ENCODE measurements around the gene WWOX.
A peak's percentile ranks its signal among the peaks of the same experiment; 100 is the strongest.

WWOX gene

DNA sequence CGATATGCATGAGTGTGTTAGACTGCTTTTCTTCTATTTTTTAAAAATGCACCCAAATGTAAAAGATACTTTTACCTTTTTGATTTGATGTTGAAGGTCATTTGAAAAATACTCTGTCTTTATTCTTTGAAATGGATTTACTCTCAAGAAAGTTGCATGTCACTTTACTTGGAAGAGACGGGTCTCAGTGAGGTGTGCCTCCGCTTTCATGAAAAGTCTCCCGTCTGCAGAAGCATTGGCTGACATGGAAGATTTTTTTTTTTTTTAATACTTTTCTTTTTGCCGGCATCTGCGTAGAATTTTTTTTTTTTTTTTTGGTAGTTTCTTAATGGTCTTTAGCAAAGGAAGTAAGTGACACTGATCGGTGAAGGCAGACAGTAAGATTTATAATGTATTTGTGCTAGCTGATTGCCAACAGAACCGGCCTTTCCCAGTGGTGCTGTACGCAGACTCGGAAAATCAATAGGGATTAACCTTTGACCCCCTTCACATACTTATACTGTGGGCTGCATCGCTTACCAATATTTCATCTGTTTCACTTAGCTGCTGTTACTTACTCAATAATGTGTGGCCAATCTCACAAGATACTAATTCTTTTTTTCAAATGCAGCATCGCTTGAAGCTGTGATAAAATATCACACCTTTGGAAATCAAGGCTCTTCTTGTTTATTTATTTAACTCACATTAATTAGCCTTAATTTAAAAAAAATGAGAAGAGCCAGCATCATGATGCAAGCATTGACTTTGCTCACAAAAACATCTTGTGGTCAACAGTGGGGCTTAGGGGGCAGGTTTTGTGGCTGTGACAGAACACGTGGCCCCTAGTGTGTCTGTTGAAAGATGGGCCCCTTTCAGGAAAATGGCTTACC, 383.9 kb downstream of the WWOX start:
- no peak for DNase-seq

GRCh38 chr16:78484509-78485058, 385.1 kb downstream of the WWOX start:
- no peak for DNase-seq

DNA sequence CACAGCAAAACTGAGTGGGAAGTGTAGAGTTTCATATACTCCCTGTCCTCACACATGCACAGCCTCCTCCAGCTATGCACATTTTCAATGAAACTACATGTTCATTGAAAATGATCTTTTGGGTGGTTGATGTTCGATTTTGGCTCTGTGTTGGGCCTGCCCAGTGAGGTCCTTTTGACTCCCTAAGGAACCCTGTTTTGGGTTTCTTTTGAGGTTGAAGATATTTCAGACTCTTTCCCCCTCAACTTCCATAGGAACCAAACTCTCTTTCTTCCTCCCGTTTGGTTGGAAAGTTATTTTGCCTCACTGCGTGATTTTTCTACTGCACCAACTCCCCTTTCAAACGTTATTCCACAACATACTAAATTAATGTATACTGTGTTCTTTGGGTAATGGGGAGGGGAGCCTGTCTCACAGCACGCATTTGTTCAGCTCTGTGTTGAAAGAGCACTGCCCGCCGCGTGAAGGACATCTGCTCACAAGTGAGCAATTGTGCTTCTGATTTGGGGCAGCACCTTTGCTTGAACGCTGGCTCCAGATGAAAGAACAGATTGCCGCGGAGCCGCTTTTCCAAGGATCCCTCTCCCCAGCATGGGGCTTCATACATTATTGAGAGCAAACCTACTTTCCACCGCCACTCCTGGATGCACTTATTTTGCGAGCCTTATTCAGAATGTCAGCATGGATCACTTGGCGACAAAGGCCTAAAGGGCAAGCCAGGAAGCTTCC, 385.9 kb downstream of the WWOX start:
- DNase-seq, result no peak

- no peak for DNase-seq
Measured at GRCh38 chr16:78485917-78486257, 386.4 kb downstream of the WWOX start.

DNA sequence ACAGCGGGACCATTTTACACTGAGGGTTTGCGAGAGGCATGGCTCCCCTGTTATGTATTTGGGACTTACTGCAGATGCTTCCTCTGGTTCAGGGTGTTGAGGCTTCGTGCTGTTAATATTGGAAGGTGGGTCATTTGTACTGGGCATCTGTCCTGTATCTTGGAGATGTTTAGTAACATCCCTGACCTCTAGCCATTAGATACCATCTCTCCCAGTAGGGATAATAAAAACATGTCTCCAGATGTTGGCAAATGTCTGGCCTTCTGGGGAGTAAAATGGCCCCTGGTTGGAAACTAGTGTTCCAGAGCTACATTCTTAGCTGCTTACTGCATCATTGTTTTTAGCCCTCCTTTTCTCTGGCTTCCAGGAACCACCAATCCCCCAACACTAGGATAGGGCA, 388.0 kb downstream of the WWOX start:
- DNase-seq, result no peak

- no peak for DNase-seq
Measured at GRCh38 chr16:78489072-78489471, 389.6 kb downstream of the WWOX start.

GRCh38 chr16:78489631-78490030, 390.2 kb downstream of the WWOX start:
- no peak for DNase-seq

DNA sequence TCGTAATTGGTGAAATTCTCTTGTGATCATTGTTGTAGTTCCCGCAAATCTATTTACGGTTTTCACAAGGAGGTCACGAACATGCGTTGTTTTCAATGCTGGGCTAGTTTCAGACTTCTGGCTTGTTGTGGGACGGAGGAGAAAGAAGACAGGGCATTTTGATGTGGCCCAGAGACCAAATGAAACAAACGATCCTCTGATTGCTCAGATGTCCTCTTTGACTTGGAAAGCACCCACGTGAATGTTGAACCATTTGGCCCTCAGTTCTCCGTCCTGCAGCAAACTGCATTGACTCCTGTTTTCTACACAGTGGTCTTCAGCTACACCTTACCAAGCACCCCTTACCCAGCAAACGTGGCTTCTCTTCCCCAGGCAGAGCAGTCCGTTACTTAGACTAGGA, 391.0 kb downstream of the WWOX start:
- no peak for DNase-seq

DNA sequence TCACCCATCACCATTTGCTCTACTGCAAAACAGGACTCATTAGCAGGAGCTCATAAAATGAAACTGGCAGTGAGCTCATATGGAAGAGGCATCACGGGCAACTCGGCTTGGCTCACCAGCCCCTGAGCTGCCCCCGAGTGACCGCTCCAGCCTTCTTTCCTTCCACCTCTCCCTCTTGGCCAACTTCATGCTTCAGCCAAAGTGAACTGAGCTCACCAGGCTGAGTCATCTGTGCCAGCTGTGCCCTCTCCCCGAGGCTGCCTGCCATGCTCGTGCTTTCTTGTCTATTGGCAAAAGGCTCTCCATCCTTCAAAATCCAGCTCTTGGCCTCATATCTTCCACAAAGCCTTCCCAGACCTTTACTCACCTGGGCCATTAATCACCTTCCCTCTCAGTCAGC, 391.4 kb downstream of the WWOX start:
- no peak for DNase-seq

DNA sequence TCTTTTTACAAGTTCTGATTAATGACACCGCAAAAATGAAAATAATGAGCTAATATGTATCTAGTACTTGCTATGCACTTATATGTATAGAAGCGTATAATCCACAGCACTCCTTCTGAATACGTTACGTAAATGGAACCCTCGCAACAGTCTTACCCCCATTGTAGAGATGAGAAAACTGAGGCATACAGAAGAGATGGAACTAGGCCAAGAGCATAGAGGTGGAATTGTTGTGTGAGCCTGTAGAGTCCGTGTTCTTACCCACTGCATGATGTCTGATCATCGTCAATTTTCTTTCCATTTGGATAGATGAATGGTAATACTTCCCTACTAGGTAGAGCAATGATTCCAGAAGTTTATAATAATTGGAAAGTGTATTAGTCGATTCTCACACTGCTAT, 394.1 kb downstream of the WWOX start:
- no peak for DNase-seq

DNA sequence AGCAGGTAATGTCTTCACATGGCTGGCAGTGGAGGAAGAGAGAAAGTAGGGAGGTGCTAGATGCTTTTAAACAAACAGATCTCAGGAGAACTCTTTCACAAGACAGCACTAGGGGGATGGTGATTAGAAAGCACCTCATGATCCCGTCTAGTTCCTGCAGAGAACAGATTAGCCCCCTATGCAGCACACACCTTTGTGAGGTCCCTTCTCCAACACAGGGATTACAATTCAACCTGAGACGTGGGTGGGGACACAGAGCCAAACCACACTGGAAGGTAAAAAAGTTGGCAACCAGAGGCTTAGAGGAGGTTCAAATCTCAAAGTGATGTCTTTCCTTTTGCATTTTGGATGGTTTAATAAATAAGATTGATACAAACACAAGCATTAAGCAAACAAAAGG, 394.7 kb downstream of the WWOX start:
- DNase-seq, result no peak

GRCh38 chr16:78494674-78495073, 395.2 kb downstream of the WWOX start:
- no peak for DNase-seq

- no peak for DNase-seq
Measured at GRCh38 chr16:78496189-78496588, 396.7 kb downstream of the WWOX start.

GRCh38 chr16:78499399-78499798, 399.9 kb downstream of the WWOX start:
- DNase-seq, result no peak

DNA sequence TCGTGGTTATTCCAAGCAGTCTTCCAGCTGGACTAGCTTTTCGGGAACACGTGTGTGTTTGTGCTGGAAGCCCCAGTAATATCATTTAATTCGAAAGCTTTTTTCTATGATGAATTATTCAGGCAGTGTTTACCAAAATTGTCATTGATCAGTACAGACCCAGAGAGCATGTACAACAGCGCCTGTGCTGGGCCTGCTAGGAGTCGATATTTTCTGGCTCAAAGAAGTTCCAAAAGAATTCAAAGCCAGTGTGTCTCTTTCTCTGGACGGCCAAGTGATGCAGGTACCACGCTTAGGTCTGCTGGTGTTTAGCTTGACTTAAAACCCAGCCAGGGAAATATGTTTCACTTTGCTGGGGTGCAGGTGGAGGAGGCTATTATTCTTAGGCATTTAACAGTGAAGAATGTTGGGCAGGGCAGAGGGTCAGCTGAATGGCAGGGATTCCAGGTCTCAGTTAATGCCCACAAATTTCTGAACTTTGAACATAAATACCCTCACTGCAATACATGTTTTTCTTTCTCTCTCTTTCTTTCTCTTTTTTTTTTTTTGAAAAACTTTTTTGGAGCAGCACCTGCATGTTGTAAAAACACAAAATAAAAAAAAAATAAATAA, 401.3 kb downstream of the WWOX start:
- DNase-seq, result no peak

GRCh38 chr16:78501744-78502143, 402.3 kb downstream of the WWOX start:
- no peak for DNase-seq

DNA sequence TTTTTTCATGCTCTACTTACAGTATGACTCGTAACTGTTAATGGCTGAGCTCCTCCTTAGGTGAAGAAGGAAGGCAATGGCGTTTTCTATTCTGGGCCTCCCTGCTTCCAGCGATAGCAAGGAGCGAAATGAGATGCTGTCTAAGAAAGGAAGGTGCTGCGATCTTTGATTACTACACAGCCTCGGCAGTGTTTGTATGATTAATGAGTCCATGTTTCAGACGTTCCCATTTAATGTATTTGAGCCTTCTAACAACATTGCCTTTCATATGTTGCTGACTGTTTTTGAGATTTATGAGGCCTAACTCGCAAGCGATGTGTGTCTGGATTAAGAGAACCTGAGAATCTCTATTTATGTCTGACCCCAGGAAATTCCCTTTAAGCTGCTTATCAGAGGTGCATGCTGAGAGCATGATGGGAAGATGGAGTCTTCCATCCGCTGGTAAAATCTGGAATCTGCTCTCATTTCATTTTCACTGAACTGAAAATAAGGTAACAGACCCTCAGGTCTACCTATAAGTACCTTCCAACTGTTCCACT, 403.4 kb downstream of the WWOX start:
- no peak for DNase-seq

DNA sequence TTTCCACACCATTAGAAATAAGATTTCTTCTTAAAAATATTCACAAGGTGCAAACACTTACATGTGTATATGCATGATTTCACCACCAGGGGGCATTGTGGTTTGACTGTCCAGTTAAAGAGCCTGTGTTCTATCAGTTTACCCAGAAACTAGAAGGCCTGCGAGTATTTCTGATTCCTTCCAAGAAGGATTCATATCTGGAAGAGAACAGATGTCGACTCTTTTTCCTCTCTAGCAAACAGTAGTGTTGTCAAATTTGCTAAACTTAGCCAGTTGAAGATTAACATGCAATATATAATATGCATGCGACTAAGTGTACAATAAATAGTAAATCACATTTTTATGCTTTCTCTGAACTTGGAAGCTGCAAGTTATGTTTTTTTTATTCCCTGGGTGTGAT, 404.1 kb downstream of the WWOX start:
- DNase-seq, result peak; percentile 67

- DNase-seq, result no peak
Measured at GRCh38 chr16:78504401-78504851, 405.0 kb downstream of the WWOX start.

DNA sequence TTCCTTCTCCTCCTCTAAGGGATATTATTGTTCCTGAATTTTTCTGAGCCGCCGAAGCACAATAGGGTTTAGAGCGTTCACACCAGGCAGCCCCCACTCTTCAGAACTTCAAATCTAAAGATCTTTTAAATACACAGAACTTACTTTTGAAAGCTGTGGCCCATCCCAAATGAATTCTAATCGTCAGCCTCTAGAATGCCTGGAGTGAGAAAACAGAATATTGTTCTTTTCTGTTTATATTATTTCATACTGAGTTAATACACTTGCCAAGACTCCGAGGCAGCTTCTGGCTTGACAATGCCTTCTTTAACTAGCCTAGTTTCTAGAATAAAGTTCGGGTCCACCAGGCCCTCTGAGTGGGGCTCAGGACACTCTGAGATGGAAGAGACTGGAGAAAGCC, 405.6 kb downstream of the WWOX start:
- DNase-seq, result no peak

- no peak for DNase-seq
Measured at GRCh38 chr16:78505544-78506366, 406.3 kb downstream of the WWOX start.

Measured in CD4-positive, alpha-beta T cell treated with Interleukin-10 for 1 hour (primary cell).